Endothelial cell of umbilical vein (primary cell): ENCODE measurements around the gene DHTKD1. TPM values are rescaled to one million over a fixed set of nuclear protein-coding genes. Genes with fewer than 3 reads are reported as not detected.

Source experiments
- BruUV-seq: library from RNA; stranded (reverse); fragments of 400-500 nt; replicated peaks from 2 replicates; lab custom pipeline; 2021; lab: Mats Ljungman, UMichigan
- CTCF ChIA-PET: fragments of 300-600, 350-600 bp; sonication (Branson Sonifier 250); formaldehyde crosslinking; loops from one replicate; lab custom pipeline; 2021; ENCODE audit warnings: antibody characterized with exemption, inconsistent platforms; lab: Charles Lee
- POLR2A ChIA-PET: fragments of 300-600, 350-600 bp; sonication (Branson Sonifier 250); formaldehyde crosslinking; loops from one replicate; lab custom pipeline; 2021; ENCODE audit warnings: antibody characterized with exemption, inconsistent platforms; lab: Charles Lee
- DNase-seq: peaks from one replicate; pipeline ENCODE4 v3.0.0-alpha.2; 2011; ENCODE audit warnings: low read depth, low spot score
- FAIRE-seq: peaks from 2 replicates; lab custom pipeline; 2011; peaks lifted over from hg19 to GRCh38; lab: Jason Lieb, UNC
- H2AFZ ChIP-seq: 2 replicates; pipeline ENCODE4 v1.6.0; 2012; ENCODE audit warnings: low read depth, low read length, control low read depth, inconsistent platforms
- H3K27ac ChIP-seq: 2 replicates; pipeline ENCODE4 v1.5.1; 2011; ENCODE audit warnings: low read depth, mild to moderate bottlenecking, control low read depth, low read length, moderate library complexity; ENCODE audit not compliant: insufficient read depth
- H3K27me3 ChIP-seq, 2 experiments: 2 replicates each; pipeline versions ENCODE4 v1.6.0 to v1.6.1; 2011; ENCODE audit warnings: low read length in 2 of 2, mixed read lengths in 1 of 2; ENCODE audit not compliant: control insufficient read depth in 2 of 2, insufficient read depth in 2 of 2
- H3K36me3 ChIP-seq, 2 experiments: 2 replicates in 1 of 2; 3 replicates in 1 of 2; pipeline ENCODE4 v1.5.1; 2011; ENCODE audit warnings: low read length in 2 of 2, mild to moderate bottlenecking in 1 of 2, moderate library complexity in 1 of 2; ENCODE audit not compliant: control insufficient read depth in 2 of 2, insufficient read depth in 2 of 2; ENCODE audit errors: extremely low read depth in 1 of 2
- H3K4me1 ChIP-seq: 3 replicates; pipeline ENCODE4 v1.5.1; 2011; ENCODE audit warnings: mild to moderate bottlenecking, low read length; ENCODE audit not compliant: control insufficient read depth, insufficient read depth; ENCODE audit errors: extremely low read depth
- H3K4me2 ChIP-seq: 2 replicates; pipeline ENCODE4 v1.6.1; 2011; ENCODE audit warnings: low read length, control low read depth, mixed read lengths; ENCODE audit not compliant: insufficient read depth
- H3K4me3 ChIP-seq, 3 experiments: fragments of 200-600 bp in 1 of 3; sonication (generic), shearing (Covaris generic) in 1 of 3; replicated peaks in 1 of 3; 2 replicates each; pipeline ENCODE4 v1.5.1; 2011 to 2016; ENCODE audit warnings: control low read depth in 3 of 3, low read length in 3 of 3, mild to moderate bottlenecking in 2 of 3, inconsistent platforms in 1 of 3, low read depth in 1 of 3, moderate library complexity in 1 of 3; ENCODE audit not compliant: insufficient read depth in 1 of 3
- H3K79me2 ChIP-seq: 2 replicates; pipeline ENCODE4 v1.6.0; 2012; ENCODE audit warnings: low read length, inconsistent platforms; ENCODE audit not compliant: control insufficient read depth, insufficient read depth
- H3K9ac ChIP-seq: replicated peaks from 2 replicates; pipeline ENCODE3; 2011; ENCODE audit warnings: low read length, control low read depth; ENCODE audit not compliant: insufficient read depth; ENCODE audit errors: extremely low read depth
- H3K9me1 ChIP-seq: replicated peaks from 3 replicates; pipeline ENCODE4 v1.6.0; 2011; ENCODE audit warnings: mild to moderate bottlenecking, low read length; ENCODE audit not compliant: control insufficient read depth, insufficient read depth; ENCODE audit errors: extremely low read depth
- H3K9me3 ChIP-seq: replicated peaks from 2 replicates; pipeline ENCODE4 v1.5.1; 2012; ENCODE audit warnings: low read length, inconsistent platforms; ENCODE audit not compliant: control insufficient read depth, insufficient read depth
- H4K20me1 ChIP-seq: replicated peaks from 2 replicates; pipeline ENCODE3; 2011; ENCODE audit warnings: mild to moderate bottlenecking, low read length; ENCODE audit not compliant: control insufficient read depth, insufficient read depth; ENCODE audit errors: extremely low read depth
- EZH2 ChIP-seq: IDR thresholded peaks from 2 replicates; pipeline ENCODE4 v1.6.1; 2012; ENCODE audit warnings: borderline replicate concordance, low read depth, mild to moderate bottlenecking, moderate library complexity, low read length, inconsistent platforms; ENCODE audit not compliant: severe bottlenecking
- FOS ChIP-seq: IDR thresholded peaks from 2 replicates; pipeline ENCODE4 v1.6.1; 2011; ENCODE audit warnings: mild to moderate bottlenecking, low read length, moderate library complexity, borderline replicate concordance; ENCODE audit not compliant: insufficient read depth
- GATA2 ChIP-seq: IDR thresholded peaks from 2 replicates; pipeline ENCODE4 v1.7.0; 2011; ENCODE audit warnings: low read depth, mild to moderate bottlenecking, moderate library complexity, mixed read lengths, low read length; ENCODE audit not compliant: insufficient read length, insufficient read depth
- JUN ChIP-seq: IDR thresholded peaks from 2 replicates; pipeline ENCODE4 v1.6.1; 2011; ENCODE audit warnings: borderline replicate concordance, low read depth; ENCODE audit not compliant: insufficient read length, insufficient read depth
- MYC ChIP-seq: IDR thresholded peaks from one replicate; pipeline ENCODE4 v1.6.1; 2011; ENCODE audit warnings: mild to moderate bottlenecking, low read depth, low read length
- POLR2A ChIP-seq: IDR thresholded peaks from 2 replicates; pipeline ENCODE4 v1.6.1; 2012; ENCODE audit warnings: low read depth, mild to moderate bottlenecking, control low read depth, low read length
- POLR2AphosphoS5 ChIP-seq: IDR thresholded peaks from 2 replicates; pipeline ENCODE4 v1.6.1; 2012; ENCODE audit warnings: low read depth, mild to moderate bottlenecking, control low read depth, low read length, moderate library complexity; ENCODE audit not compliant: insufficient read depth
- dilution Hi-C: fragments of 300-500 bp; cut with MboI; formaldehyde crosslinking; loops from one replicate; pipeline ENCODE4 v1.15.0; 2019; ENCODE audit warnings: low sequenced_read_pairs; ENCODE audit not compliant: extremely low pct_ligation_motif_present
- intact Hi-C: fragments of 100-400 bp; cut with micrococcal nuclease; formaldehyde crosslinking; loops from one replicate; pipeline ENCODE4 v1.10.0; 2022
- polyA plus RNA-seq, 4 experiments: library from polyadenylated mRNA; depleted of rRNA in 3 of 4; stranded (reverse) in 3 of 4; unstranded in 1 of 4; fragments of >200 nt; gene quantifications; 2 replicates each; pipeline versions ENCODE4 v1.2.1 to v1.2.3, GENCODE V29; 2011 to 2012; ENCODE audit warnings: missing spikeins in 1 of 4
- total RNA-seq: library from RNA; stranded (reverse); gene quantifications from 2 replicates; pipeline ENCODE4 v1.2.3, GENCODE V29; 2021
- TF ChIP-seq, protein P1 (sequence below): IDR thresholded peaks from 2 replicates; pipeline ENCODE4 v1.6.1; 2011; ENCODE audit not compliant: insufficient read depth, insufficient read length
- TF ChIP-seq, protein P2 (sequence below), 2 donors: IDR thresholded peaks; 1 replicate in 1 of 2; 2 replicates in 1 of 2; pipeline ENCODE4 v1.5.1; 2011; ENCODE audit warnings: low read length in 2 of 2, mild to moderate bottlenecking in 2 of 2, moderate library complexity in 2 of 2, control low read depth in 1 of 2, inconsistent platforms in 1 of 2, low read depth in 1 of 2; ENCODE audit not compliant: insufficient read depth in 1 of 2; ENCODE audit errors: extremely low read depth in 1 of 2

The DHTKD1 gene
- total and polyA plus RNA-seq, 2 donors (not counting 3 experiments of a cell fraction or from before 2014, with no cell fraction given), result 15.3 to 22.9 TPM

DNA sequence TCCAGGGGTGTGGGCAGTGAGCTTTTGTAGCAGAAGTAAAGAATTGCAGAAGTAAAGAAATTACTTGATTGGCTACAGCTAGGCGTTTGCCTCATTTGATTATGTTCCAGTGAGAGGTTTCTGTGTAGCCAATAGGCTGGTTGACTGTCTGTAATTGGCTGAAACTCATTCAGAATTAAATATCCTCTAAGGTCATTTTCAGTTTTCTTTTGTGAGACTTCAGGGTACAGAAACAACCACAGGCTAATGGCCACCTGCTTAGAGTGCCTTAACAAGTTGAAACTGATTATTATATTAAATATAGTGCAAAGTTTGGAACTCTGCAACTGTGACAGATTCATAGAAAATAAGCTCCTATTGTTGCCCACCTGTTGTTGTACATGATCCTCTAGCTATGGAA is 71.3 kb downstream of the DHTKD1 start:
- TF ChIP-seq POLR2AphosphoS5, result no peak
- no peak for TF ChIP-seq FOS
- TF ChIP-seq, protein P1, sequence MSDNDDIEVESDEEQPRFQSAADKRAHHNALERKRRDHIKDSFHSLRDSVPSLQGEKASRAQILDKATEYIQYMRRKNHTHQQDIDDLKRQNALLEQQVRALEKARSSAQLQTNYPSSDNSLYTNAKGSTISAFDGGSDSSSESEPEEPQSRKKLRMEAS, result no peak
- TF ChIP-seq, protein P2, sequence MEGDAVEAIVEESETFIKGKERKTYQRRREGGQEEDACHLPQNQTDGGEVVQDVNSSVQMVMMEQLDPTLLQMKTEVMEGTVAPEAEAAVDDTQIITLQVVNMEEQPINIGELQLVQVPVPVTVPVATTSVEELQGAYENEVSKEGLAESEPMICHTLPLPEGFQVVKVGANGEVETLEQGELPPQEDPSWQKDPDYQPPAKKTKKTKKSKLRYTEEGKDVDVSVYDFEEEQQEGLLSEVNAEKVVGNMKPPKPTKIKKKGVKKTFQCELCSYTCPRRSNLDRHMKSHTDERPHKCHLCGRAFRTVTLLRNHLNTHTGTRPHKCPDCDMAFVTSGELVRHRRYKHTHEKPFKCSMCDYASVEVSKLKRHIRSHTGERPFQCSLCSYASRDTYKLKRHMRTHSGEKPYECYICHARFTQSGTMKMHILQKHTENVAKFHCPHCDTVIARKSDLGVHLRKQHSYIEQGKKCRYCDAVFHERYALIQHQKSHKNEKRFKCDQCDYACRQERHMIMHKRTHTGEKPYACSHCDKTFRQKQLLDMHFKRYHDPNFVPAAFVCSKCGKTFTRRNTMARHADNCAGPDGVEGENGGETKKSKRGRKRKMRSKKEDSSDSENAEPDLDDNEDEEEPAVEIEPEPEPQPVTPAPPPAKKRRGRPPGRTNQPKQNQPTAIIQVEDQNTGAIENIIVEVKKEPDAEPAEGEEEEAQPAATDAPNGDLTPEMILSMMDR (IDR thresholded peaks at IDR 0.05; ENCODE audit: extremely low read depth in 1 of 2, insufficient read depth in 1 of 2, low read depth in 1 of 2, low read length in 2 of 2), result no peak
- no peak for TF ChIP-seq POLR2A
- TF ChIP-seq JUN, result no peak
- no peak for TF ChIP-seq EZH2
- TF ChIP-seq GATA2, result no peak
- no peak for TF ChIP-seq MYC
- H3K27me3 ChIP-seq, result no peaks in the 10 kb centered on the region
- no peak overlapping the region for H2AFZ ChIP-seq
- no peaks in the 10 kb centered on the region for H3K9me3 ChIP-seq
- DNase-seq (no peak), FAIRE-seq (no peak)
- H4K20me1 ChIP-seq, result no peaks in the 10 kb centered on the region
- ChIA-PET CTCF (interaction anchor here (0.9 to 1.9 kb wide), 2 partner anchors 10 to 49 kb away, joined by 3 to 6 read pairs; no protein-coding TSS in a partner anchor), POLR2A (no interaction called here)
- peaks cover 8 to 10% of the 10 kb centered on the region in 2 experiments for H3K36me3 ChIP-seq
- H3K79me2 ChIP-seq, result no peaks in the 10 kb centered on the region
- intact Hi-C loops (no loop called here), dilution Hi-C loops (no loop called here)
- H3K4me1 ChIP-seq, result no peaks in the 10 kb centered on the region
- no peak overlapping the region for H3K27ac ChIP-seq
- H3K9me1 ChIP-seq, result no peaks in the 10 kb centered on the region
- H3K9ac ChIP-seq, result no peak overlapping the region
- H3K4me2 ChIP-seq, result no peak overlapping the region
- H3K4me3 ChIP-seq, result no peak overlapping the region
- no TSS peak for BruUV-seq
